BLaER1 (cell line): ENCODE results near the gene ZNF219.

Experiments
- H3K27ac ChIP-seq: shearing (Covaris generic); formaldehyde crosslinking; 2 replicates; pipeline ENCODE4 v1.8.1; 2022
- H3K27me3 ChIP-seq: shearing (Covaris generic); formaldehyde crosslinking; 2 replicates; pipeline ENCODE4 v1.8.1; 2022
- H3K36me3 ChIP-seq: shearing (Covaris generic); formaldehyde crosslinking; 2 replicates; pipeline ENCODE4 v1.8.1; 2022
- H3K4me1 ChIP-seq: shearing (Covaris generic); formaldehyde crosslinking; 2 replicates; pipeline ENCODE4 v1.8.1; 2022
- H3K4me2 ChIP-seq: shearing (Covaris generic); formaldehyde crosslinking; 2 replicates; pipeline ENCODE4 v1.8.1; 2022
- H3K4me3 ChIP-seq: shearing (Covaris generic); formaldehyde crosslinking; 2 replicates; pipeline ENCODE4 v1.8.1; 2022
- H3K9ac ChIP-seq: shearing (Covaris generic); formaldehyde crosslinking; 2 replicates; pipeline ENCODE4 v1.8.1; 2022
- H3K9me3 ChIP-seq: shearing (Covaris generic); formaldehyde crosslinking; 2 replicates; pipeline ENCODE4 v1.8.1; 2022
- H4K20me1 ChIP-seq: shearing (Covaris generic); formaldehyde crosslinking; 2 replicates; pipeline ENCODE4 v1.8.1; 2022
- Cebpa-rat ChIP-seq: shearing (Covaris generic); IDR thresholded peaks from 2 replicates; pipeline ENCODE4 v1.8.1; 2022

The ZNF219 gene

GRCh38 chr14:21089271-21089670 is 9.2 kb downstream of the ZNF219 start:
- H3K9me3 ChIP-seq, result no peaks in the 10 kb centered on the region
- H3K4me1 ChIP-seq, result peaks cover 68% of the 10 kb centered on the region
- H3K36me3 ChIP-seq, result peaks cover 79% of the 10 kb centered on the region
- H3K27me3 ChIP-seq, result no peaks in the 10 kb centered on the region
- no peak overlapping the region for H3K27ac ChIP-seq
- H3K9ac ChIP-seq, result no peak overlapping the region
- H3K4me3 ChIP-seq, result no peak overlapping the region
- H4K20me1 ChIP-seq, result peaks cover 70% of the 10 kb centered on the region
- TF ChIP-seq Cebpa-rat, result no peak
- no peak overlapping the region for H3K4me2 ChIP-seq

GRCh38 chr14:21088687-21089086 is 9.8 kb downstream of the ZNF219 start:
- peaks cover 84% of the 10 kb centered on the region for H3K36me3 ChIP-seq
- TF ChIP-seq Cebpa-rat, result no peak

GRCh38 chr14:21087294-21088091 is 11.0 kb downstream of the ZNF219 start:
- Histone ChIP-seq H3K9me3 (no peaks in the 10 kb centered on the region), H3K4me2 (peak overlapping the region; percentile 50), H3K9ac (no peak overlapping the region), H3K4me3 (no peak overlapping the region), H3K36me3 (peaks cover 83% of the 10 kb centered on the region), H3K27me3 (no peaks in the 10 kb centered on the region), H3K27ac (no peak overlapping the region), H4K20me1 (peaks cover 53% of the 10 kb centered on the region), H3K4me1 (peaks cover 50% of the 10 kb centered on the region)
- TF ChIP-seq Cebpa-rat, result no peak

More at GRCh38 chr14:21088687-21089086, 9.8 kb downstream of the ZNF219 start:
- no peaks in the 10 kb centered on the region for H3K9me3 ChIP-seq
- peaks cover 62% of the 10 kb centered on the region for H3K4me1 ChIP-seq
- no peak overlapping the region for H3K27ac ChIP-seq
- H3K4me3 ChIP-seq, result no peak overlapping the region
- H3K27me3 ChIP-seq, result no peaks in the 10 kb centered on the region
- peaks cover 64% of the 10 kb centered on the region for H4K20me1 ChIP-seq
- H3K9ac ChIP-seq, result no peak overlapping the region
- peak overlapping the region; percentile 50; the same call in 1 of the 2 replicates for H3K4me2 ChIP-seq

GRCh38 chr14:21086908-21087293 is 11.6 kb downstream of the ZNF219 start:
- no peaks in the 10 kb centered on the region for H3K27me3 ChIP-seq
- peaks cover 49% of the 10 kb centered on the region for H4K20me1 ChIP-seq
- no peak overlapping the region for H3K9ac ChIP-seq
- H3K4me3 ChIP-seq, result no peak overlapping the region
- peak overlapping the region; percentile 50 for H3K4me2 ChIP-seq
- no peak for TF ChIP-seq Cebpa-rat
- H3K9me3 ChIP-seq, result no peaks in the 10 kb centered on the region
- H3K27ac ChIP-seq, result no peak overlapping the region
- H3K36me3 ChIP-seq, result peaks cover 85% of the 10 kb centered on the region
- H3K4me1 ChIP-seq, result peaks cover 44% of the 10 kb centered on the region

GRCh38 chr14:21084998-21085853 is 13.2 kb downstream of the ZNF219 start:
- no peaks in the 10 kb centered on the region for H3K27me3 ChIP-seq

GRCh38 chr14:21084396-21084795 is 14.1 kb downstream of the ZNF219 start:
- no peak overlapping the region for H3K27ac ChIP-seq
- H3K4me1 ChIP-seq, result peaks cover 31% of the 10 kb centered on the region
- H3K9me3 ChIP-seq, result no peaks in the 10 kb centered on the region
- no peak overlapping the region for H3K9ac ChIP-seq
- no peak overlapping the region for H3K4me3 ChIP-seq
- peaks cover 24% of the 10 kb centered on the region for H4K20me1 ChIP-seq
- H3K4me2 ChIP-seq, result no peak overlapping the region
- H3K36me3 ChIP-seq, result peaks cover 83% of the 10 kb centered on the region
- H3K27me3 ChIP-seq, result no peaks in the 10 kb centered on the region
- no peak for TF ChIP-seq Cebpa-rat

More at GRCh38 chr14:21084998-21085853, 13.2 kb downstream of the ZNF219 start:
- Histone ChIP-seq H3K4me1 (peaks cover 33% of the 10 kb centered on the region), H4K20me1 (peaks cover 33% of the 10 kb centered on the region), H3K9me3 (no peaks in the 10 kb centered on the region), H3K4me2 (no peak overlapping the region), H3K9ac (no peak overlapping the region), H3K27ac (no peak overlapping the region; the same call in 1 of the 2 replicates), H3K36me3 (peaks cover 83% of the 10 kb centered on the region), H3K4me3 (no peak overlapping the region)
- TF ChIP-seq Cebpa-rat, result no peak

- no peak overlapping the region for H3K27ac ChIP-seq
- H3K4me2 ChIP-seq, result no peak overlapping the region
- peaks cover 38% of the 10 kb centered on the region for H3K4me1 ChIP-seq
- no peak overlapping the region for H3K4me3 ChIP-seq
- no peaks in the 10 kb centered on the region for H3K9me3 ChIP-seq
- H3K36me3 ChIP-seq, result peaks cover 83% of the 10 kb centered on the region
- no peaks in the 10 kb centered on the region for H3K27me3 ChIP-seq
- H3K9ac ChIP-seq, result no peak overlapping the region
- peaks cover 18% of the 10 kb centered on the region for H4K20me1 ChIP-seq
- TF ChIP-seq Cebpa-rat, result no peak
Measured at GRCh38 chr14:21083565-21084325, 14.7 kb downstream of the ZNF219 start.

- Histone ChIP-seq H3K9me3 (no peaks in the 10 kb centered on the region), H3K9ac (no peak overlapping the region), H3K4me2 (no peak overlapping the region), H3K27ac (no peak overlapping the region), H4K20me1 (peaks cover under 1% of the 10 kb centered on the region; the same call in 1 of the 2 replicates), H3K36me3 (peaks cover 80% of the 10 kb centered on the region), H3K4me3 (no peak overlapping the region), H3K4me1 (peaks cover 18% of the 10 kb centered on the region), H3K27me3 (no peaks in the 10 kb centered on the region)
- TF ChIP-seq Cebpa-rat, result no peak
Measured at GRCh38 chr14:21081521-21082142, 16.8 kb downstream of the ZNF219 start.

- H3K4me3 ChIP-seq, result no peak overlapping the region
- peaks cover 78% of the 10 kb centered on the region for H3K36me3 ChIP-seq
- H3K9me3 ChIP-seq, result no peaks in the 10 kb centered on the region
- TF ChIP-seq Cebpa-rat, result no peak
- no peak overlapping the region for H3K4me2 ChIP-seq
- no peak overlapping the region for H3K27ac ChIP-seq
- peaks cover 20% of the 10 kb centered on the region for H3K4me1 ChIP-seq
- H3K9ac ChIP-seq, result no peak overlapping the region
- no peaks in the 10 kb centered on the region for H4K20me1 ChIP-seq
- H3K27me3 ChIP-seq, result no peaks in the 10 kb centered on the region
Measured at GRCh38 chr14:21078726-21079125, 19.7 kb downstream of the ZNF219 start.
